Uterus (tissue), 2 donors: ENCODE data around the gene RNF39.

Experiments used
- POLR2A ChIP-seq, 2 donors: fragments of 450-650 bp; IDR thresholded peaks; one replicate each; pipeline ENCODE4 v1.6.1; 2016; ENCODE audit warnings: antibody characterized with exemption in 2 of 2, mild to moderate bottlenecking in 1 of 2, moderate library complexity in 1 of 2
- TF ChIP-seq, protein P1 (sequence below), 4 experiments: fragments of 200-600 bp in 2 of 4; fragments of 450-650 bp in 2 of 4; sonication (generic) in 2 of 4; IDR thresholded peaks; one replicate each; pipeline ENCODE4 v1.5.1; 2016 to 2019; ENCODE audit warnings: antibody characterized with exemption in 4 of 4, mild to moderate bottlenecking in 2 of 4, moderate library complexity in 1 of 4

DNA sequence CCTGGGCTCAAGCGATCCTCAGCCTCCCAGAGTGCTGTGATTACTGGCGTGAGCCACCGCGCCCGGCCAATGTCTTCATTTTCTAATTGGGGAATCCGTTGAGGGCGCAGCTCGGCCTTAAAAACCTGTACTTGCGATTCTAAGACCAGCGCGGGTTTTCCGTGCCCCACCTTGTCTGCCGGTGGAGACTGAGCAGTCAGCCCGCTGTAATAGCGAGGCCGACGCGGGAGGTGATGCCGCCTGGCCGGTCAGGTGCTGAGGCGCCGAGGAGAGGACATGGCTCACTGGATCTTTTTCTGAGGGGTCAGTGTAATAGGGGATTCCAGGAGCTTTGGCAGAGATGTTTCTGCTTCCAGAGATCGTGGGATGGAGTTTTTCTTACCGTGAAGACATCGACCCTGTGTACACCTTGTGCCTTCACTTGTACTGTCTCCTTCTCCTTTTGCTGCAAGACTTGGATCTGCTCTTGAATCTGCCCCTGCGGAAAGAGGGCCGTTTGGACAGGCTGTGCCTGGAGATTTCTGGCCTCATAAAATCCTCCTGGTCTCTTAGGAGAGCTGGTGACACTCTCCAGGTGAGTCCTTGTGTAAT lies 35.8 kb upstream of the RNF39 start:
- TF ChIP-seq, protein P1, sequence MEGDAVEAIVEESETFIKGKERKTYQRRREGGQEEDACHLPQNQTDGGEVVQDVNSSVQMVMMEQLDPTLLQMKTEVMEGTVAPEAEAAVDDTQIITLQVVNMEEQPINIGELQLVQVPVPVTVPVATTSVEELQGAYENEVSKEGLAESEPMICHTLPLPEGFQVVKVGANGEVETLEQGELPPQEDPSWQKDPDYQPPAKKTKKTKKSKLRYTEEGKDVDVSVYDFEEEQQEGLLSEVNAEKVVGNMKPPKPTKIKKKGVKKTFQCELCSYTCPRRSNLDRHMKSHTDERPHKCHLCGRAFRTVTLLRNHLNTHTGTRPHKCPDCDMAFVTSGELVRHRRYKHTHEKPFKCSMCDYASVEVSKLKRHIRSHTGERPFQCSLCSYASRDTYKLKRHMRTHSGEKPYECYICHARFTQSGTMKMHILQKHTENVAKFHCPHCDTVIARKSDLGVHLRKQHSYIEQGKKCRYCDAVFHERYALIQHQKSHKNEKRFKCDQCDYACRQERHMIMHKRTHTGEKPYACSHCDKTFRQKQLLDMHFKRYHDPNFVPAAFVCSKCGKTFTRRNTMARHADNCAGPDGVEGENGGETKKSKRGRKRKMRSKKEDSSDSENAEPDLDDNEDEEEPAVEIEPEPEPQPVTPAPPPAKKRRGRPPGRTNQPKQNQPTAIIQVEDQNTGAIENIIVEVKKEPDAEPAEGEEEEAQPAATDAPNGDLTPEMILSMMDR (IDR thresholded peaks at IDR 0.05) = no peak
- TF ChIP-seq POLR2A (IDR thresholded peaks at IDR 0.05) = no peak
